Astrocyte (in vitro differentiated cells and primary cell): Measurements from ENCODE around the gene SLC6A3.

Experiments used
- EZH2 ChIP-seq: IDR thresholded peaks from 2 replicates; pipeline ENCODE4 v1.6.1; 2012; ENCODE audit warnings: mild to moderate bottlenecking, low read length, inconsistent platforms; ENCODE audit not compliant: insufficient read depth
- TF ChIP-seq, protein P1 (sequence below): IDR thresholded peaks from 2 replicates; pipeline ENCODE4 v1.5.1; 2011; ENCODE audit warnings: low read depth, mild to moderate bottlenecking, inconsistent platforms, low read length, moderate library complexity; ENCODE audit not compliant: insufficient read depth

DNA sequence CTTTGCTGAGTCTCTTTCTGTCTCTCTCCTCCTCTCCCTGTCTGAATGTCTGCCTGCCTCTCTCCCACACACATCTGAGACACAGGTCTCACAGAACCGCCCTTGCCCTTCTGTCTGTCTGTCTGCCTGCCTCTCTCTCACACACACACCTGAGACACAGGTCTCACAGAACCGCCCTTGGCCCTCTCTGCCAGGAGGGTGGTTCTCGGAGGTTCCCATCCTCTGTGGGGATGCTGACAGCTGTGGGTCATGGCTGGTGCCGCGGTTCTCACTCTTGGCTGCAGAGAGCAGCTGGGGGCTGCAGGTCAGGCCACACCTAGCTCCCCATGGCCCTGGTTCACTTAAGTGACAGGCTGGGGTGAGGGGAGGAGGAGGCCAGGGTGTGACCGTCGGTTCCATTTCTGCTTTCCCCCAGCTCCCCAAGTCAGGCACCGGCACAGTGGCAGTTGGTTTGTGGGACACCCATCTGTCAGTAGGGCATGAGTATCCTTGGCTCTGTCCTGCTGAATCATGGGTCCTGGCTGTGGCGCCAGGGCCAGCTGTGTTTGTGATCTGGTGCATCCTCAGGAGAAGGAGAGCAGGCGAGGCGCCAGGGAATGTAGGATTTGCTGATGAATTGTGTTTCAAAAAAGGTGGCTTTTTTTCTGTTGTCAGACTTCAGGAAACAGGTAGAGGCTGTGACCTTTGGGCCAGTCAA, 58.0 kb downstream of the SLC6A3 start:
- TF ChIP-seq, protein P1, sequence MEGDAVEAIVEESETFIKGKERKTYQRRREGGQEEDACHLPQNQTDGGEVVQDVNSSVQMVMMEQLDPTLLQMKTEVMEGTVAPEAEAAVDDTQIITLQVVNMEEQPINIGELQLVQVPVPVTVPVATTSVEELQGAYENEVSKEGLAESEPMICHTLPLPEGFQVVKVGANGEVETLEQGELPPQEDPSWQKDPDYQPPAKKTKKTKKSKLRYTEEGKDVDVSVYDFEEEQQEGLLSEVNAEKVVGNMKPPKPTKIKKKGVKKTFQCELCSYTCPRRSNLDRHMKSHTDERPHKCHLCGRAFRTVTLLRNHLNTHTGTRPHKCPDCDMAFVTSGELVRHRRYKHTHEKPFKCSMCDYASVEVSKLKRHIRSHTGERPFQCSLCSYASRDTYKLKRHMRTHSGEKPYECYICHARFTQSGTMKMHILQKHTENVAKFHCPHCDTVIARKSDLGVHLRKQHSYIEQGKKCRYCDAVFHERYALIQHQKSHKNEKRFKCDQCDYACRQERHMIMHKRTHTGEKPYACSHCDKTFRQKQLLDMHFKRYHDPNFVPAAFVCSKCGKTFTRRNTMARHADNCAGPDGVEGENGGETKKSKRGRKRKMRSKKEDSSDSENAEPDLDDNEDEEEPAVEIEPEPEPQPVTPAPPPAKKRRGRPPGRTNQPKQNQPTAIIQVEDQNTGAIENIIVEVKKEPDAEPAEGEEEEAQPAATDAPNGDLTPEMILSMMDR, result no peak
- no peak for TF ChIP-seq EZH2
